Iris pigment epithelial cell (primary cell): ENCODE results near the gene NGDN.

Experiments used
- DNase-seq: peaks from one replicate; pipeline ENCODE4 v3.0.0-alpha.2; 2011; ENCODE audit warnings: low read depth

NGDN gene

DNA sequence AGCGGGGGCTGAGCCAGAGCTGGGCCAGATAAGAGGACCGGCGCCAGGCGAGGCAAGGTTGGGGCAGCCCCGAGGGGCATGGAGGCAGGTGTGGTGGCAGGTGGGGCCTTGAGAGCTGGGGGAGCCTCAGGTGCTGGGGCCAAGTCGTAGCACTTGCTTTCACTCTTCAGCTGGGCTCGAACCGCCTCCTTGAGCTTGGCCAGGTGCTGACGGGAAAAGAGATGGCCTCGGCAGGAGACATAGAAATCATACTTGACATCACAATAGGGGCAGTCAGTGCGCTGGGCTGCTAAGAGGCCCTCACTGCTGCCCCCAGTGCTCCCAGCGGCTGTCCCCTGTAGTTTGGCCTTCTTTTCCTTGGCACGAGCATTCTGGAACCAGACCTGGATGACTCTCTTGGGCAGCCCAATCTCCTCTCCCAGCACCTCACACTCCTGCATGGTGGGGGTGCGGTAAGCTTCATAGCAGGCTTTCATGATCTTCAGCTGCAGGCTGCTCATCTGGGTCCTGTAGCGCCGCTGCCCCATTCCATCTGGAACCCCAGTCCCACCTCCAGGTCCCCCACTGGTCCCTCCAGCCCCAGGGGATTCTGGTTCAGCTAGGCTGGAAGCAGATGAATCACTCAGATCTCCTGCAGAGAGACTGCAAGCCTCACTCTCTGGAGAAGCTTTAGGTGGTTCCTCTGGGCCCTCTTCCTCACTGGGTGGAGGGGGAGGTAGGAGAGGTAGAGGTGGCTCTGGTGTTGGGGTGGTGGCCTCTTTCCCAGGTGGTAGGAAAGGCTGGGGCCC is 53.9 kb downstream of the NGDN start:
- DNase-seq = no peak

DNA sequence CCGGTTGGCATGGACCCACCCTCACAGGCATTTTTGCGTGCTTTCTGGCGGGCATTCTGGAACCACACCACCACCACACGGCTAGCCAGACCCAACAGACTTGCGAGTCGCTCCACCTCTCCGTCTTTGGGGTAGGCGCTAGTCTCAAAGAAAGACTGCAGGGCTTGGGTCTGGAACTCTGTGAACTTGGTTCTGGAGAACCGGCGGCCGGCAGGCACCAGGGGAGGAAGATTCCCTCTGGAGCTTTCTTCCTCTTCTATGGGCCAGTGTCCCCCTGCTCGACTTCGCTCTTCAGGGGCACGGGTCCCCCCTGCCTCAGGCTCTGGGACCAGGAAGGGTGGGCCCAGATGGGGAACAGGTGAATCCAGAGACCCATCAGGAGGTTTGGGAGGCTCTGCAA is 55.5 kb downstream of the NGDN start:
- no peak for DNase-seq

DNA sequence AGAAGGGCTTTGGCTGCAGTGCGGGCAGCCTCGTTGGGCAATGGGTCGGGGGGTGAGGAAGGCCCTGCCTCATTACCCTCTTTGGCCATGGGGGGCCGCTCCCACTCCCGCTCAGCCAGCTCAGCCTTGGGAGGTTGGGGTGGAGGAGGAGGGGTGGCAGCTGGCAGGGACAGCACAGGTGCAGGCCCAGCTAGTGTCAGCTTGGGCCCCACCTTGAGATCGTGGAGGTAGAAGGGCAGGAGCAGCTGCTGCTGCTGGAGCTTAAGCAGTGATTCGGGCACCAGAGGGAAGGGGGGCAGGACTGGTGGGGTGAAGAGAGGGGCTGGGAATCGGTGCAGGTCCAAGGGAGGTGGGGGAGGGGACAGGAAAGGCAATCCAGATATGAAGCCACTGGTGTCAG is 56.1 kb downstream of the NGDN start:
- DNase-seq = no peak
